Fibroblast of mammary gland (primary cell): ENCODE data around the gene MTCL1.

Experiments
- DNase-seq: peaks from one replicate; pipeline ENCODE4 v3.0.0-alpha.2; 2010; ENCODE audit warnings: low read depth
- H3K4me3 ChIP-seq: 2 replicates; pipeline ENCODE4 v1.5.1; 2011; ENCODE audit warnings: low read depth, mild to moderate bottlenecking, low read length, moderate library complexity; ENCODE audit not compliant: control insufficient read depth
- TF ChIP-seq, protein P1 (sequence below): conservative IDR thresholded peaks from 2 replicates; pipeline ENCODE4 v1.5.1; 2011; ENCODE audit warnings: low read depth, low read length, inconsistent platforms; ENCODE audit not compliant: control insufficient read depth, insufficient read depth

The MTCL1 gene

GRCh38 chr18:8810157-8810556, 104.8 kb downstream of the MTCL1 start:
- DNase-seq: no peak
- H3K4me3 ChIP-seq: no peak overlapping the region
- TF ChIP-seq, protein P1, sequence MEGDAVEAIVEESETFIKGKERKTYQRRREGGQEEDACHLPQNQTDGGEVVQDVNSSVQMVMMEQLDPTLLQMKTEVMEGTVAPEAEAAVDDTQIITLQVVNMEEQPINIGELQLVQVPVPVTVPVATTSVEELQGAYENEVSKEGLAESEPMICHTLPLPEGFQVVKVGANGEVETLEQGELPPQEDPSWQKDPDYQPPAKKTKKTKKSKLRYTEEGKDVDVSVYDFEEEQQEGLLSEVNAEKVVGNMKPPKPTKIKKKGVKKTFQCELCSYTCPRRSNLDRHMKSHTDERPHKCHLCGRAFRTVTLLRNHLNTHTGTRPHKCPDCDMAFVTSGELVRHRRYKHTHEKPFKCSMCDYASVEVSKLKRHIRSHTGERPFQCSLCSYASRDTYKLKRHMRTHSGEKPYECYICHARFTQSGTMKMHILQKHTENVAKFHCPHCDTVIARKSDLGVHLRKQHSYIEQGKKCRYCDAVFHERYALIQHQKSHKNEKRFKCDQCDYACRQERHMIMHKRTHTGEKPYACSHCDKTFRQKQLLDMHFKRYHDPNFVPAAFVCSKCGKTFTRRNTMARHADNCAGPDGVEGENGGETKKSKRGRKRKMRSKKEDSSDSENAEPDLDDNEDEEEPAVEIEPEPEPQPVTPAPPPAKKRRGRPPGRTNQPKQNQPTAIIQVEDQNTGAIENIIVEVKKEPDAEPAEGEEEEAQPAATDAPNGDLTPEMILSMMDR: no peak

- TF ChIP-seq, protein P1: no peak
- no peak overlapping the region for H3K4me3 ChIP-seq
- no peak for DNase-seq
These were observed 105.8 kb downstream of the MTCL1 start for GRCh38 chr18:8811115-8811514.

DNA sequence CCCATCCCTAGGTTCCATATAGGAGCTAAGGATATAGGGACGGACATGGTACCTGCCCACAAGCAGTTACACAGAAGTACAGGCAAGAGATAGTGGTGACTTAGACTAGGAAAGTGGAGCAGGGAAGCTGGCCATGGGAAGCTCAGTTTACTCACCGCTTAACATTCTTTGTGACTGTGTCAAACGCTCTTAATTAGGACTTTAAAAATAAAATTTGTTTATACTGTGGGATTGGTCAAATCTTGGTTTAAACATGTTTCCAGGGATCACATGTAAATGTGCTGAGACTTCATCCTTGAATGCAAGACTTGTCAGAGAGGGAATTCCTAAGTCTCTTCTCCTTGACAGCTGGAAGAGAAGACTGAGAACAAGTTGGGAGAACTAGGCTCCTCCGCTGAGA, 107.3 kb downstream of the MTCL1 start:
- TF ChIP-seq, protein P1: no peak
- H3K4me3 ChIP-seq: no peak overlapping the region
- DNase-seq: peak; percentile 22

GRCh38 chr18:8813611-8814010, 108.3 kb downstream of the MTCL1 start:
- DNase-seq: peak; percentile 53
- TF ChIP-seq, protein P1: no peak
- H3K4me3 ChIP-seq: no peak overlapping the region

- peak; percentile 19 for DNase-seq
- no peak overlapping the region for H3K4me3 ChIP-seq
- TF ChIP-seq, protein P1: no peak
These were observed 108.8 kb downstream of the MTCL1 start for GRCh38 chr18:8814206-8814605.

GRCh38 chr18:8816220-8816619, 110.9 kb downstream of the MTCL1 start:
- no peak for DNase-seq
- TF ChIP-seq, protein P1: no peak
- no peak overlapping the region for H3K4me3 ChIP-seq

DNA sequence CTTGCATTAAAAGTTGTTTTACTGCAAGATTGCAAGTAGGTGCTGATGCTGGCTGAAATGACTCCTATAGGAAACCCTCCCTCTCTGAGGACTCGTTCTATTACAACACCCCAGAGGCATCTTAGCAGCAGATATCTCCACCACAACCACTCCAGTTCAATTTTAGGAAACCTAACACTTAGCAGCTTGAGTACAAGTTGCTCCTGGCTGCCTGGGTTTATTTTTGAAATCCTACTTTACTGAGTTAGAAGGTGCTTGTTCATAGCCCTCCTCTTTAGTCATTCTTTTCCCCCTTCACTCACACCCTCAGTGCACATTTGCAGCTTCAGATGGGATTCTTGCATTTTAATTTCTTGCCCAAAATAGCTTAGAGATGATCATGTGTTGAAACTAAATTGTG, 111.5 kb downstream of the MTCL1 start:
- DNase-seq: peak; percentile 40
- no peak overlapping the region for H3K4me3 ChIP-seq
- TF ChIP-seq, protein P1: no peak
